Measurements from ENCODE around the gene AQP12A. TPM values are rescaled to one million over a fixed set of nuclear protein-coding genes. Genes with fewer than 3 reads are reported as not detected.
"Not testable (repeated sequence)": the region's sequence is repeated elsewhere in the genome, so short reads cannot be mapped to it uniquely, and the experiment has no call there.

AQP12A gene
- total RNA-seq, 3 donors from 2014 or later = not detected

GRCh38 chr2:240689975-240690374 is 1.7 kb upstream of the AQP12A start:
- H3K36me3 ChIP-seq = no peaks in the 10 kb centered on the region
- TF ChIP-seq POLR2A (IDR thresholded peaks at IDR 0.05) (no peak), CTCF (IDR thresholded peaks at IDR 0.05) (no peak), POLR2AphosphoS5 (IDR thresholded peaks at IDR 0.05) (no peak)

DNA sequence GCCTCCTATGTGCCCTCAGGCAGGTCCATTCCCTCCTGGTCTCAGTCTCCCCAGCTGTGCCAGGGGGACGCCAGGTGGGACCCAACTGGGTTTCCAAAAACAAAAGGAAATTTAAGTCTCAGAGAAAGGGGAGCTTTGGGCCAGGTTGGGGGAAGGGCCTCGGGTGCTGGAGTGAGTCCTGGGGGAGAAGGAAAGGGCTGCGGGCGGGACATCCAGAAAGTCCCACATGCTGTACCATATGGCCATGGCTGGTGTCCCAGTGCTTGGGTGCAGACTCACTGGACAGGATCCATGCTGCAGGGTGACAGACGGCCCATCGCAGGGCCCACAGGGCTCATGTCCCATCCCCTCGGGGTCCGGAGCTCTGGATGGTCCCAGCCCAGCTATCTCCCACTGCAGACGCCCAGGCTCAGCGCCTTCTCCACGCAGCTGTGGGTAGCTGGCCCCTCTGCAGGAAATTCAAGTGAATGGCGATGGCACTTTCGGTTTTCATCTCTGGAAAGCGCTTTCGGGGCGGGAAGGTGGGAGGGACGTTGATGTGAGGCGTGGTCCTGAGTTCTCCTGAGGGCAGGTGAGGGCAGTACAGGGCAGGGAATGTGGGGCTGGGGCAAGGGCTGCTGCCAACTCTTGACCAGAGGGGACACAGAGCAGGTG is 1.1 kb upstream of the AQP12A start:
- H3K27ac ChIP-seq; H3K9me3 ChIP-seq; H3K4me1 ChIP-seq; H3K27me3 ChIP-seq; DNase-seq (ENCODE audit: low spot score in 2 of 2); intact Hi-C loops (cut with DNase I; ENCODE audit: low total_unique reads); H3K4me3 ChIP-seq; H3K36me3 ChIP-seq: not testable (repeated sequence)

More at GRCh38 chr2:240689975-240690374, 1.7 kb upstream of the AQP12A start:
- H3K4me1 ChIP-seq = no peaks in the 10 kb centered on the region
- DNase-seq (ENCODE audit: low spot score in 2 of 2) = no peak
- intact Hi-C loops (cut with DNase I; ENCODE audit: low total_unique reads) = no loop called here
- peaks cover 0 to 4% of the 10 kb centered on the region in 2 donors for H3K27me3 ChIP-seq
- H3K4me3 ChIP-seq = no peak overlapping the region
- H3K9me3 ChIP-seq = no peaks in the 10 kb centered on the region
- H3K27ac ChIP-seq = no peak overlapping the region

GRCh38 chr2:240691075-240691427 is 615 bp upstream of the AQP12A start:
- H3K4me1 ChIP-seq; H3K27ac ChIP-seq; intact Hi-C loops (cut with DNase I; ENCODE audit: low total_unique reads); H3K4me3 ChIP-seq; H3K27me3 ChIP-seq; H3K9me3 ChIP-seq; H3K36me3 ChIP-seq; DNase-seq (ENCODE audit: low spot score in 2 of 2): not testable (repeated sequence)

DNA sequence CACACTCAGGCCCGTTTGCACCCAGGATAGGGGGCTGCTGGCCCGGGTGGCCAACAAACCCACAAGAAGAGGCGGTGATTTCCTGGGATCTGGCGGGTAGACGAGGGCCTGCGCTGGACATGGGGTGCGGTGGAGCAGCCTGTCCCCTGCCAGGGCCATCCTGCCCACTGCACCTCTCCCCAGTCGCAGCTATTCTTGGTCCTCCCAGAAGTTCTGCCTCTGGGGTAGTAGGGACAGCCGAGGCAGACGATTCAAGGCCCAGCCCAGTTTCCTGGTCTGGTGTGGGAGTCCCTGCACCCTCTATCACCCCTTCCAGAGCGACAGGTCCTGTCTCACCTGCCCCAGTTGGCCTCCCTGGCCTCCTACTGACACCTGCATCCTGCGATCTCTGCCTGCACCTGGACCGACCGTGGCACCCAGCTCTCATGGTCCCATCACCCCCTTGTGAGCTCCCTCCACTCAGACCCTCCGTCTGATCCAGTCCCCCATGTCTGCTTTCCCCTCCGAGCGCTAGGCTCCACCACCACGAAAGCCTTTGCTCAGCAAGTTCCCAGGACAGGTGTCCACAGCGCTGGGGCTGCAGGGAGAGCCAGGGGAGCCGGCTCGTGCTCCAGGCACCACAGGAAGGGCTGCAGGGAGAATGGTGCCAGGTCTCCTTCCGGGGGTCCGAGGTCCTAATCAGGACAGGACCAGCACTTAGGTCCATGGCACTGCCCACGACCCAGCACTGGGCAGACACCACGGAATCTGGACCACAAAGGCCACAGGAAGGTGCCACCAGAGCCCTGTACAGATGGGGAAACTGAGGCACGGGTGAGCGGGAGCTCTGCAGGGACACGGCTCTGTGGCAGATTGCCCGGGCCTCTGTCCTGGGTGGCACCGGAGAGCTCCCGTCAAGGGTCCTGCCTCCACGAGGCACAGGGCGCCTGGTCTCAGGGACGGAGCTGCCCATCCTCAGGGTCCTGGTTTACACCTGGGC is 1.2 kb downstream of the AQP12A start:
- intact Hi-C loops (cut with DNase I; ENCODE audit: low total_unique reads); H3K27ac ChIP-seq; H3K4me3 ChIP-seq; H3K36me3 ChIP-seq; H3K4me1 ChIP-seq; H3K9me3 ChIP-seq; DNase-seq (ENCODE audit: low spot score in 2 of 2); H3K27me3 ChIP-seq: not testable (repeated sequence)

DNA sequence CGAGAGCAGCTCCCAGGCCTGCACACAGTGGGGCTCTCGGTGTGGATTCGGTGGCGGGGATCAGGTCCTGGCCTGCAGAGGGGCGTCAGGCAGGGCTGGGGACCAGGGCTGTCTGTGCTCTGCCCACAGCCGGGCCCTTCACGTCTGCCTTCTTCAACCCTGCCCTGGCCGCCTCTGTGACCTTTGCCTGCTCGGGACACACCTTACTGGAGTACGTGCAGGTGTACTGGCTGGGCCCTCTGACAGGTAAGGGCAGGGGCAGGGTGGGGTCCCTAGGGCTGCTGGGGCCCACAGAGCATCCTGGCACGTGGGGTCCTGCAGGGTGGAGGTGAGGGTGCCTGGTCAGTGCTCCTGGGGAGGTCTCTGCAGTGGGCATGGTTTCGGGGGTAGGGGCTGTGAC is 2.6 kb downstream of the AQP12A start:
- intact Hi-C loops (cut with DNase I; ENCODE audit: low total_unique reads); H3K4me3 ChIP-seq; H3K27me3 ChIP-seq; H3K27ac ChIP-seq; H3K9me3 ChIP-seq; DNase-seq (ENCODE audit: low spot score in 2 of 2); H3K36me3 ChIP-seq; H3K4me1 ChIP-seq: not testable (repeated sequence)

- intact Hi-C loops (cut with DNase I; ENCODE audit: low total_unique reads); H3K36me3 ChIP-seq; H3K27me3 ChIP-seq; H3K4me1 ChIP-seq; H3K4me3 ChIP-seq; DNase-seq (ENCODE audit: low spot score in 2 of 2); H3K27ac ChIP-seq; H3K9me3 ChIP-seq: not testable (repeated sequence)
Measured at GRCh38 chr2:240695593-240695992, 3.9 kb downstream of the AQP12A start.

GRCh38 chr2:240696469-240696868 is 4.8 kb downstream of the AQP12A start:
- H3K27me3 ChIP-seq; DNase-seq (ENCODE audit: low spot score in 2 of 2); H3K4me1 ChIP-seq; intact Hi-C loops (cut with DNase I; ENCODE audit: low total_unique reads); H3K36me3 ChIP-seq; H3K9me3 ChIP-seq; H3K4me3 ChIP-seq; H3K27ac ChIP-seq: not testable (repeated sequence)

DNA sequence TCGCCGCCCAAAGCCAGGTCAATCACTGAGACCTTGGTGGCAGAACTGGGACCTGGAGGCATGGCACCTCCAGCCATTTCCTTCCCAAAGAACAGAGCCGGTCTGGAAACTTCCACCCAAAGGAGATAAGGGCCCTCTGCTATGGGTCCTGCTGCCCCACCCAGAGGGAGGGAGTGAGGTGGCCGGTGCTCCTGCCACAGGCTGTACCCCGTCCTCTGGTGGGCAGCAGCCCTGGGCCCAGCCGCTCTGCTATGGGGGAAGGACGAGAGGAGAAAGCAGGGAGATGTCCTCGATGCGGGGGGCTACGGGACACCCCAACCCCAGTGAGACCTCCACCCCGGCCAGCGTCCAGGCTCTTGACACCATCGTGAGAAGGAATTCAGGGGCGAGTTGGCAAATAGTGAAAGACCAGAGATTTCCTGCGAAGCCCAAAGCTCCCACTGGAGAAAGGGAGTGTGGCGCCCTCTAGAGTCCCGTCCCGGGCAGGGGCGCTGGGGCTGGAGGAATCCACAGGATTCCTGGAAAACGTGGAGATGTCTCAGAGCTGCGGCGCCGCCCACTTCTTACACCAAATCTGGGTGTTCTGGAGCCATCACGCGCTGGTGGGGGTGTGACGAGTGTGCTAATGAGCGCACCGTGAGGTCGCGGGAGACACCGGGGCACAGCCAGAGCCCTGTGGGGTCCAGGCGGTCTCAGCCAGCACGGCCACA is 7.3 kb downstream of the AQP12A start:
- H3K36me3 ChIP-seq; H3K4me1 ChIP-seq; H3K27ac ChIP-seq; H3K4me3 ChIP-seq; DNase-seq (ENCODE audit: low spot score in 2 of 2); H3K9me3 ChIP-seq; intact Hi-C loops (cut with DNase I; ENCODE audit: low total_unique reads): not testable (repeated sequence)
- peaks cover 0 to 32% of the 10 kb centered on the region in 2 donors for H3K27me3 ChIP-seq

- H3K4me1 ChIP-seq; intact Hi-C loops (cut with DNase I; ENCODE audit: low total_unique reads); H3K4me3 ChIP-seq; H3K9me3 ChIP-seq; H3K27ac ChIP-seq; DNase-seq (ENCODE audit: low spot score in 2 of 2); H3K36me3 ChIP-seq: not testable (repeated sequence)
- peaks cover 0 to 40% of the 10 kb centered on the region in 2 donors for H3K27me3 ChIP-seq
Measured at GRCh38 chr2:240699835-240700234, 8.2 kb downstream of the AQP12A start.

DNA sequence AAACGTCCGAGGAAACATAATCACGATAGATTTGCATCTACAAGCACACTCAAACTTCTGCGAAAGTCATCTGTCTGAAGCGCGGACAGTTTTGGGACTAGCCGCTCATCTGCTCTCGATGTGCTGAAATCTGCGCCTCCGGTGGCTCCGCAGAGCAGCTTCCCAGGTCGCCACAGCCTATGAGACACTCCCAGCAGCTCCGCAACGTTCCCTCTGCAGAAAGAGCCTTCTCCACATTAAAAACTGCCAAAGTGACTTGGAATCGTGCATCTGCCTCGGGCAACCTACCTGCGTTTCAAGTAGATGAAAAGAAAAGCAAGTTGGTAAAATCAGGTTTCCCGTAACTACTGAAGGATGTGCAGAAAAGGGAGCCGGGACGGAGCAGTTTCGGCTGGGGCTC is 8.9 kb downstream of the AQP12A start:
- intact Hi-C loops (cut with DNase I; ENCODE audit: low total_unique reads); H3K27ac ChIP-seq; H3K4me1 ChIP-seq; H3K36me3 ChIP-seq; H3K9me3 ChIP-seq; DNase-seq (ENCODE audit: low spot score in 2 of 2): not testable (repeated sequence)
- Histone ChIP-seq H3K4me3 (peak overlapping the region in 1 of 3 donors; percentile 15), H3K27me3 (peaks cover 0 to 45% of the 10 kb centered on the region in 2 donors)
